ENCODE data around the gene DPEP3. TPM values are rescaled to one million over a fixed set of nuclear protein-coding genes. Genes with fewer than 3 reads are reported as not detected.

The DPEP3 gene
- polyA plus RNA-seq, 1 donor: 0.09 TPM

DNA sequence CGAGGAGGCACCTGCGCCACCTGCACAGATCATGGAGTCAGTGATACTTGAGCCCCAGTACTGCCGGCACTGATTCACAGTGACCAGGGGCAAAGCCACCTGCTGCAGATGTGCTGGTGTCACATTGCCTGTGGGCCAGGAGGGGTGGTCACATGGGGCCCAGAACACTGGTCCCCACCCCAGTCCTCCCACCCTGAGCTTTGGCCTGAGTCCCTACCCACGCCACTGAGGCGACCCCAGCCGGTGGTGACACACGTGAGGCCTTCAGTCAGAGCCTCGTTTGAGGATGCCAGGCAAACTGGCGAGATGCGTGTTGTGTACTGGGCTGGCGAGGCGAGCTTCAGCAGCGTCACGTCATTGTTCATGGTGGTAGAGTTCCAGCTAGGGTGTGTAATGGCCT lies 50.1 kb downstream of the DPEP3 start:
- no peak for DNase-seq

DNA sequence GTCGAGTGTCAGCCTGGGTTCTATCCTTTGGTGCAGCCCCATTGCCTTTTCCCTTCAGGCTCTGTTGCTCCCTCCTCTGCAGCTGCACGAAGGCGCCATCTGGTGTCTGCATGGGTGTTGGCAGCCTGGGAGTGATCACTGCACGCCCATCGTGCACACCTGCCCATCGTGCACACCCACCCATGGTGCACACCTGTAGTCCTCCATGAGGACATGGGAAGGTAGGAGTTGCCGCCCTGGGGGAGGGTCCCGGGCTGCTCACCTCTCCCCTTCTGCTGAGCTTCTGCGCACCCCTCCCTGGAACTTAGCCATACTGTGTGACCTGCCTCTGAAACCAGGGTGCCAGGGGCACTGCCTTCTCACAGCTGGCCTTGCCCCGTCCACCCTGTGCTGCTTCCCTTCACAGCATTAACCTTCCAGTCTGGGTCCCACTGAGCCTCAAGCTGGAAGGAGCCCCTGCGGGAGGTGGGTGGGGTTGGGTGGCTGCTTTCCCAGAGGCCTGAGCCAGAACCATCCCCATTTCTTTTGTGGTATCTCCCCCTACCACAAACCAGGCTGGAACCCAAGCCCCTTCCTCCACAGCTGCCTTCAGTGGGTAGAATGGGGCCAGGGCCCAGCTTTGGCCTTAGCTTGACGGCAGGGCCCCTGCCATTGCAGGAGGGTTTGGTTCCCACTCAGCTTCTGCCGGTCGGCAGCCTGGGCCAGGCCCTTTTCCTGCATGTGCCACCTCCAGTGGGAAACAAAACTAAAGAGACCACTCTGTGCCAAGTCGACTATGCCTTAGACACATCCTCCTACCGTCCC lies 51.5 kb downstream of the DPEP3 start:
- peak; percentile 70 for DNase-seq

DNA sequence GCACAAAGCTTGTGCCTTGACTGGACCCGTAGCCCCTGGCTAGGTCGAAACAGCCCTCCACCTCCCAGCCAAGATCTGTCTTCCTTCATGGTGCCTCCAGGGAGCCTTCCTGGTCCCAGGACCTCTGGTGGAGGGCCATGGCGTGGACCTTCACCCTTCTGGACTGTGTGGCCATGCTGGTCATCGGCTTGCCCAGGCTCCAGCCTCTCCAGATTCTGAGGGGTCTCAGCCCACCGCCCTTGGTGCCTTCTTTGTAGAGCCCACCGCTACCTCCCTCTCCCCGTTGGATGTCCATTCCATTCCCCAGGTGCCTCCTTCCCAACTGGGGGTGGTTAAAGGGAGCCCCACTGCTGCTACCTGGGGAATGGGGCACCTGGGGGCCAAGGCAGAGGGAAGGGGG lies 52.2 kb downstream of the DPEP3 start:
- no peak for DNase-seq

DNA sequence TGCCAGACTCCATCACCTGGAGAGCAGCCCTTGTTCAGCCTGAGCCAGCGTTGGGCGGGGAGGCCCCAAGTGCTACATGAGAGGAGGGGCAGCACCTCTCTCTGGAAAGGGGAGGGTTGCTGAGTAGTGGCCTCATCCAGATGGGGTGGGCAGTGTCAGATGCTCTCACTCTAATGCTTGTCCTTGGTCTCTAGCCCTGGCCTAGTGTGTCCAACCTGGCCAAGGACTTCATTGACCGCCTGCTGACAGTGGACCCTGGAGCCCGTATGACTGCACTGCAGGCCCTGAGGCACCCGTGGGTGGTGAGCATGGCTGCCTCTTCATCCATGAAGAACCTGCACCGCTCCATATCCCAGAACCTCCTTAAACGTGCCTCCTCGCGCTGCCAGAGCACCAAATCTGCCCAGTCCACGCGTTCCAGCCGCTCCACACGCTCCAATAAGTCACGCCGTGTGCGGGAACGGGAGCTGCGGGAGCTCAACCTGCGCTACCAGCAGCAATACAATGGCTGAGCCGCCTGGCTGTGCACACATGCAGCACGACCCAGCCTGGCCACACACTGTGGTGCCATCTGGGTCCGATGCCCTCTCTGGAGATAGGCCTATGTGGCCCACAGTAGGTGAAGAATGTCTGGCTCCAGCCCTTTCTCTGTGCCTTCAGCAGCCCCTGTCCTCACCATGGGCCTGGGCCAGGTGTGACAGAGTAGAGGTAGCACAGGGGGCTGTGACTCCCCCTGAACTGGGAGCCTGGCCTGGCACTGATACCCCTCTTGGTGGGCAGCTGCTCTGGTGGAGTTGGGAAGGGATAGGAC lies 53.0 kb downstream of the DPEP3 start:
- DNase-seq: no peak

DNA sequence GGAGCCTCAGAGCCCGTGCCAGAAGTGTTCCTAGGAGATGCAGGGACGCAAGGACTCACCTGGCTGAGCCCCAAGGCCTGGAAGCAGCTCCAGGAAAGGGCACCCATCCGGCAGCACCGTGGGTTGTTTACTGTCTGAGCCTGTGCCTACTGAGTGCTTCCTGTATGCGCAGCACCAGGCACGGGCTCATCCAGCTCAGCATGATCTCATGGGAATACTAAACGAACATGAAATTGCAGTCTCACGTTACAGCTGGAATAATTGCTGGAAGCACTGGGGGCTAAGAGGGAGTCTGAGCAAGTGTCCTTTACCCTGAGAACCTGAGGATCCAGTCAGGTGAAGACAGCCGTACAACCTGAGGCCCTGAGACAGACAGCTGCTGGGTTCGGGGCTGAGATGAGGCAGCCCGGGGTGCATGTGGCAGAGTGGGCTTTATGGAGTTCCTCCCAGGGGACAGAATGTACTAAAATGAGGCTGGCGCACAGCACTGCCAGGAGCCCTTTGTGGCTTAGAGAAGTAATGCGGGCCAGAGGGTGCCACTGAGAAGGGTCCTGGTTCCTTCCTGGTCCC lies 54.0 kb downstream of the DPEP3 start:
- no peak for DNase-seq

Other genes starting within 250 kb of the DPEP3 start
- 28.8 TPM for gene RANBP10, start 173.9 kb downstream of the DPEP3 start, polyA plus RNA-seq (ENCODE audit: insufficient read length)
- gene TSNAXIP1, start 173.6 kb downstream of the DPEP3 start, polyA plus RNA-seq (ENCODE audit: insufficient read length): 2.0 TPM
- 27.0 TPM for gene THAP11, start 138.2 kb downstream of the DPEP3 start, polyA plus RNA-seq (ENCODE audit: insufficient read length)
- 127 TPM for gene NUTF2, start 133.6 kb downstream of the DPEP3 start, polyA plus RNA-seq (ENCODE audit: insufficient read length)
- 36.6 TPM for gene CENPT, start 132.8 kb downstream of the DPEP3 start, polyA plus RNA-seq (ENCODE audit: insufficient read length)
- 126 TPM for gene EDC4, start 107.4 kb downstream of the DPEP3 start, polyA plus RNA-seq (ENCODE audit: insufficient read length)
- gene NRN1L, start 95.6 kb downstream of the DPEP3 start, polyA plus RNA-seq (ENCODE audit: insufficient read length): 1.6 TPM
- 23.0 TPM for gene PSKH1, start 87.2 kb downstream of the DPEP3 start, polyA plus RNA-seq (ENCODE audit: insufficient read length)
- gene CTRL, start 48.6 kb downstream of the DPEP3 start, polyA plus RNA-seq (ENCODE audit: insufficient read length): 3.1 TPM
- 33.5 TPM for gene PSMB10, start 43.6 kb downstream of the DPEP3 start, polyA plus RNA-seq (ENCODE audit: insufficient read length)
- gene LCAT, start 36.4 kb downstream of the DPEP3 start, polyA plus RNA-seq (ENCODE audit: insufficient read length): 24.4 TPM
- gene SLC12A4, start 11.9 kb downstream of the DPEP3 start, polyA plus RNA-seq (ENCODE audit: insufficient read length): 45.9 TPM
- gene DPEP2, start 19.0 kb upstream of the DPEP3 start, polyA plus RNA-seq (ENCODE audit: insufficient read length): 2.3 TPM
- not detected for gene DPEP2NB, start 35.4 kb upstream of the DPEP3 start, polyA plus RNA-seq (ENCODE audit: insufficient read length)
- 4.9 TPM for gene DDX28, start 42.7 kb upstream of the DPEP3 start, polyA plus RNA-seq (ENCODE audit: insufficient read length)
- gene DUS2, start 42.8 kb upstream of the DPEP3 start, polyA plus RNA-seq (ENCODE audit: insufficient read length): 8.7 TPM
- gene NFATC3, start 104.9 kb upstream of the DPEP3 start, polyA plus RNA-seq (ENCODE audit: insufficient read length): 30.2 TPM

Data from hindlimb muscle (tissue), 1 donor.